MM.1S (cell line): ENCODE measurements around the gene CCL20.

Experiments
- DNase-seq: peaks from one replicate; pipeline ENCODE4 v3.0.0-alpha.2; 2015
- H2AFZ ChIP-seq: fragments of 300-600 bp; sonication (generic); 2 replicates; pipeline ENCODE4 v1.6.0; 2016; ENCODE audit warnings: antibody characterized with exemption, low read length
- H3F3A ChIP-seq: fragments of 300-600 bp; sonication (generic); 2 replicates; pipeline ENCODE4 v1.6.1; 2016; ENCODE audit warnings: mild to moderate bottlenecking, antibody characterized with exemption, low read length, moderate library complexity, mixed read lengths; ENCODE audit not compliant: insufficient read depth
- H3K27ac ChIP-seq: fragments of 300-600 bp; sonication (generic); 2 replicates; pipeline ENCODE4 v1.5.1; 2016; ENCODE audit warnings: mild to moderate bottlenecking, low read length
- H3K27me3 ChIP-seq: fragments of 300-600 bp; sonication (generic); replicated peaks from 2 replicates; pipeline ENCODE4 v1.6.0; 2016; ENCODE audit warnings: low read length; ENCODE audit not compliant: insufficient read depth
- H3K36me3 ChIP-seq: fragments of 300-600 bp; sonication (generic); replicated peaks from 2 replicates; pipeline ENCODE4 v1.6.1; 2016; ENCODE audit warnings: mild to moderate bottlenecking, low read length, mixed read lengths; ENCODE audit not compliant: insufficient read depth
- H3K4me1 ChIP-seq: fragments of 300-600 bp; sonication (generic); 2 replicates; pipeline ENCODE4 v1.6.1; 2016; ENCODE audit warnings: low read length, mixed read lengths
- H3K4me2 ChIP-seq: fragments of 300-600 bp; sonication (generic); 2 replicates; pipeline ENCODE4 v1.6.0; 2016; ENCODE audit warnings: low read depth, low read length
- H3K4me3 ChIP-seq: fragments of 300-600 bp; sonication (generic); 2 replicates; pipeline ENCODE4 v1.5.1; 2016; ENCODE audit warnings: low read length, mixed read lengths
- H3K79me2 ChIP-seq: fragments of 300-600 bp; sonication (generic); 2 replicates; pipeline ENCODE4 v1.6.1; 2016; ENCODE audit warnings: mixed run types, low read length, mixed read lengths
- H3K9ac ChIP-seq: fragments of 300-600 bp; sonication (generic); 2 replicates; pipeline ENCODE4 v1.6.1; 2016; ENCODE audit warnings: low read length, mixed read lengths
- H3K9me2 ChIP-seq: fragments of 300-600 bp; sonication (generic); replicated peaks from 2 replicates; pipeline ENCODE4 v1.6.1; 2016; ENCODE audit warnings: mild to moderate bottlenecking, low read length, mixed read lengths; ENCODE audit not compliant: insufficient read depth
- H3K9me3 ChIP-seq: fragments of 300-600 bp; sonication (generic); replicated peaks from 2 replicates; pipeline ENCODE4 v1.6.1; 2016; ENCODE audit warnings: mild to moderate bottlenecking, low read length, mixed read lengths; ENCODE audit not compliant: insufficient read depth
- H4K20me1 ChIP-seq: fragments of 300-600 bp; sonication (generic); 2 replicates; pipeline ENCODE4 v1.6.1; 2016; ENCODE audit warnings: mild to moderate bottlenecking, low read length, moderate library complexity, mixed read lengths; ENCODE audit not compliant: insufficient read depth
- CTCF ChIP-seq: fragments of 300-600 bp; sonication (generic); IDR thresholded peaks from 2 replicates; pipeline ENCODE4 v1.5.1; 2016; ENCODE audit warnings: antibody characterized with exemption, low read length, mixed read lengths
- EZH2 ChIP-seq: fragments of 300-600 bp; sonication (generic); optimal IDR thresholded peaks from 2 replicates; pipeline ENCODE3; 2017; ENCODE audit warnings: low read depth, mild to moderate bottlenecking, antibody characterized with exemption, low read length, mixed read lengths
- EZH2phosphoT487 ChIP-seq: fragments of 300-600 bp; sonication (generic); IDR thresholded peaks from 2 replicates; pipeline ENCODE4 v1.6.1; 2018; ENCODE audit warnings: antibody characterized with exemption, low read length

The CCL20 gene

GRCh38 chr2:227828477-227828912 is 14.9 kb downstream of the CCL20 start:
- H3K4me3 ChIP-seq = no peak overlapping the region
- H3K4me1 ChIP-seq = no peaks in the 10 kb centered on the region
- no peak for TF ChIP-seq EZH2phosphoT487
- TF ChIP-seq EZH2 = no peak
- TF ChIP-seq CTCF = no peak
- H3K9ac ChIP-seq = no peak overlapping the region
- no peaks in the 10 kb centered on the region for H3K36me3 ChIP-seq
- H3K79me2 ChIP-seq = no peaks in the 10 kb centered on the region
- no peaks in the 10 kb centered on the region for H4K20me1 ChIP-seq
- no peak for DNase-seq
- H3K9me2 ChIP-seq = no peaks in the 10 kb centered on the region
- H3F3A ChIP-seq = no peaks in the 10 kb centered on the region
- H3K4me2 ChIP-seq = no peak overlapping the region
- no peaks in the 10 kb centered on the region for H3K9me3 ChIP-seq
- no peaks in the 10 kb centered on the region for H3K27me3 ChIP-seq
- no peak overlapping the region for H2AFZ ChIP-seq
- H3K27ac ChIP-seq = no peak overlapping the region

GRCh38 chr2:227829337-227829736 is 15.7 kb downstream of the CCL20 start:
- H4K20me1 ChIP-seq = no peaks in the 10 kb centered on the region
- H3K27ac ChIP-seq = no peak overlapping the region
- H3K36me3 ChIP-seq = no peaks in the 10 kb centered on the region
- H3K9ac ChIP-seq = no peak overlapping the region
- H2AFZ ChIP-seq = no peak overlapping the region
- H3K79me2 ChIP-seq = no peaks in the 10 kb centered on the region
- H3K9me3 ChIP-seq = no peaks in the 10 kb centered on the region
- no peaks in the 10 kb centered on the region for H3K4me1 ChIP-seq
- no peak for TF ChIP-seq EZH2
- TF ChIP-seq EZH2phosphoT487 = no peak
- no peak for TF ChIP-seq CTCF
- no peak for DNase-seq
- no peaks in the 10 kb centered on the region for H3K27me3 ChIP-seq
- no peak overlapping the region for H3K4me2 ChIP-seq
- H3F3A ChIP-seq = no peaks in the 10 kb centered on the region
- no peaks in the 10 kb centered on the region for H3K9me2 ChIP-seq
- H3K4me3 ChIP-seq = no peak overlapping the region

- H3F3A ChIP-seq = no peaks in the 10 kb centered on the region
- H3K27ac ChIP-seq = no peak overlapping the region
- H3K36me3 ChIP-seq = no peaks in the 10 kb centered on the region
- no peaks in the 10 kb centered on the region for H3K9me3 ChIP-seq
- H3K27me3 ChIP-seq = no peaks in the 10 kb centered on the region
- TF ChIP-seq CTCF (no peak), EZH2phosphoT487 (no peak), EZH2 (no peak)
- no peak overlapping the region for H2AFZ ChIP-seq
- no peaks in the 10 kb centered on the region for H3K9me2 ChIP-seq
- H3K4me1 ChIP-seq = no peaks in the 10 kb centered on the region
- H3K4me3 ChIP-seq = no peak overlapping the region
- H3K4me2 ChIP-seq = no peak overlapping the region
- DNase-seq = no peak
- no peak overlapping the region for H3K9ac ChIP-seq
- no peaks in the 10 kb centered on the region for H4K20me1 ChIP-seq
- no peaks in the 10 kb centered on the region for H3K79me2 ChIP-seq
These were observed 20.8 kb downstream of the CCL20 start for GRCh38 chr2:227834423-227834822.
